GM23338 (cell line): ENCODE data around the gene MED13. TPM values are rescaled to one million over a fixed set of nuclear protein-coding genes. Genes with fewer than 3 reads are reported as not detected.

ENCODE experiments used
- ATAC-seq: fragments of 200-7000 bp; cut with Tn5 transposase; 3 replicates; pipeline ENCODE4 v1.9.1; 2020
- DNase-seq: peaks from one replicate; pipeline ENCODE4 v3.0.0-alpha.2; 2015; ENCODE audit warnings: low spot score
- H2AFZ ChIP-seq: fragments of 200-600 bp; sonication (generic); 2 replicates; pipeline ENCODE4 v1.8.0; 2016; ENCODE audit warnings: antibody characterized with exemption, mild to moderate bottlenecking, moderate library complexity
- H3F3A ChIP-seq: fragments of 200-600 bp; sonication (generic); replicated peaks from 2 replicates; pipeline ENCODE4 v1.8.0; 2017; ENCODE audit warnings: antibody characterized with exemption, mixed run types, low read depth
- H3K27ac ChIP-seq: fragments of 200-600 bp; sonication (generic); 2 replicates; pipeline ENCODE4 v1.6.1; 2016; ENCODE audit warnings: low read depth
- H3K27me3 ChIP-seq: fragments of 200-600 bp; sonication (generic); 2 replicates; pipeline ENCODE4 v1.8.0; 2016; ENCODE audit warnings: mild to moderate bottlenecking, mixed run types, moderate library complexity; ENCODE audit not compliant: insufficient read depth
- H3K36me3 ChIP-seq: fragments of 200-600 bp; sonication (generic); 2 replicates; pipeline ENCODE4 v1.8.0; 2016; ENCODE audit warnings: mild to moderate bottlenecking; ENCODE audit not compliant: insufficient read depth
- H3K4me1 ChIP-seq: fragments of 200-600 bp; sonication (generic); 2 replicates; pipeline ENCODE4 v1.8.0; 2016; ENCODE audit warnings: mild to moderate bottlenecking, moderate library complexity; ENCODE audit not compliant: insufficient read depth
- H3K4me2 ChIP-seq: fragments of 200-600 bp; sonication (generic); 2 replicates; pipeline ENCODE4 v1.7.1; 2017; ENCODE audit warnings: mixed run types
- H3K4me3 ChIP-seq: fragments of 200-600 bp; sonication (generic); 2 replicates; pipeline ENCODE4 v1.6.1; 2016; ENCODE audit warnings: mixed run types
- H3K79me2 ChIP-seq: fragments of 200-600 bp; sonication (generic); replicated peaks from 2 replicates; pipeline ENCODE4 v1.8.0; 2017; ENCODE audit warnings: mild to moderate bottlenecking; ENCODE audit not compliant: insufficient read depth
- H3K9me2 ChIP-seq: fragments of 200-600 bp; sonication (generic); 2 replicates; pipeline ENCODE4 v1.8.0; 2017; ENCODE audit not compliant: insufficient read depth
- H4K20me1 ChIP-seq: fragments of 200-600 bp; sonication (generic); replicated peaks from 2 replicates; pipeline ENCODE4 v1.8.0; 2017; ENCODE audit warnings: mild to moderate bottlenecking; ENCODE audit not compliant: insufficient read depth
- H3K27ac Mint-ChIP-seq: 2 replicates; pipeline ENCODE4 v1.8.0; 2020; ENCODE audit warnings: inconsistent platforms, mild to moderate bottlenecking, moderate library complexity, mixed read lengths
- H3K27me3 Mint-ChIP-seq: 3 replicates; pipeline ENCODE4 v1.8.0; 2022; ENCODE audit warnings: low read depth, mild to moderate bottlenecking, moderate library complexity, mixed read lengths, inconsistent platforms; ENCODE audit not compliant: insufficient read depth, poor library complexity
- H3K36me3 Mint-ChIP-seq: 3 replicates; pipeline ENCODE4 v1.8.0; 2021; ENCODE audit warnings: low read depth, mild to moderate bottlenecking, inconsistent platforms, moderate library complexity, mixed read lengths
- H3K4me1 Mint-ChIP-seq: 3 replicates; pipeline ENCODE4 v1.8.0; 2020; ENCODE audit warnings: mild to moderate bottlenecking, inconsistent platforms, mixed read lengths
- H3K4me3 Mint-ChIP-seq: 3 replicates; pipeline ENCODE4 v1.8.0; 2021; ENCODE audit warnings: moderate library complexity, mild to moderate bottlenecking, inconsistent platforms, mixed read lengths
- H3K9me3 Mint-ChIP-seq: 3 replicates; pipeline ENCODE4 v1.8.0; 2020; ENCODE audit warnings: moderate library complexity, mild to moderate bottlenecking, inconsistent platforms, mixed read lengths
- CREB1 ChIP-seq: fragments of 250-450 bp; sonication (Bioruptor Pico); IDR thresholded peaks from 2 replicates; pipeline ENCODE4 v1.5.0; 2020; ENCODE audit warnings: low read depth, mild to moderate bottlenecking, moderate library complexity
- CTCF ChIP-seq, 2 experiments: fragments of 200-600 bp in 1 of 2; sonication (generic) in 1 of 2; conservative IDR thresholded peaks; 2 replicates each; pipeline versions ENCODE4 v1.5.1 to v1.6.1; 2016 to 2017; ENCODE audit warnings: antibody characterized with exemption in 2 of 2, low read depth in 2 of 2, mild to moderate bottlenecking in 2 of 2, moderate library complexity in 1 of 2
- ETS1 ChIP-seq: IDR thresholded peaks from 2 replicates; pipeline ENCODE4 v1.6.1; 2016; ENCODE audit warnings: antibody characterized with exemption
- EZH2 ChIP-seq: fragments of 200-600 bp; sonication (generic); IDR thresholded peaks from one replicate; pipeline ENCODE4 v1.8.0; 2017; ENCODE audit warnings: antibody characterized with exemption, mild to moderate bottlenecking, low read depth; ENCODE audit not compliant: unreplicated experiment
- EZH2phosphoT487 ChIP-seq: fragments of 200-600 bp; sonication (generic); IDR thresholded peaks from one replicate; pipeline ENCODE4 v1.8.1; 2018; ENCODE audit warnings: antibody characterized with exemption; ENCODE audit not compliant: unreplicated experiment
- JUNB ChIP-seq: IDR thresholded peaks from one replicate; pipeline ENCODE4 v1.6.1; 2016; ENCODE audit warnings: antibody characterized with exemption; ENCODE audit not compliant: unreplicated experiment
- NANOG ChIP-seq: IDR thresholded peaks from 2 replicates; pipeline ENCODE4 v1.6.1; 2016; ENCODE audit warnings: antibody characterized with exemption, borderline replicate concordance
- POLR2AphosphoS5 ChIP-seq: IDR thresholded peaks from 2 replicates; pipeline ENCODE4 v1.6.1; 2016; ENCODE audit warnings: antibody characterized with exemption, low read depth
- REST ChIP-seq: IDR thresholded peaks from one replicate; pipeline ENCODE4 v1.6.1; 2018; ENCODE audit warnings: antibody characterized with exemption; ENCODE audit not compliant: unreplicated experiment
- STAT1 ChIP-seq: IDR thresholded peaks from one replicate; pipeline ENCODE4 v1.6.1; 2016; ENCODE audit warnings: antibody characterized with exemption; ENCODE audit not compliant: unreplicated experiment
- ZNF114 ChIP-seq: fragments of 250-450 bp; sonication (Bioruptor Pico); IDR thresholded peaks from 2 replicates; pipeline ENCODE4 v1.5.0; 2020; ENCODE audit warnings: mild to moderate bottlenecking, moderate library complexity
- ZNF331 ChIP-seq: fragments of 250-450 bp; sonication (Bioruptor Pico); IDR thresholded peaks from 2 replicates; pipeline ENCODE4 v1.5.0; 2020; ENCODE audit warnings: low read depth, mild to moderate bottlenecking, moderate library complexity
- polyA plus RNA-seq: library from polyadenylated mRNA; unstranded; fragments of >200 nt; fragmentation: Nextera tagmentation; extraction: Ambion mirVana; gene quantifications from 2 replicates; pipeline ENCODE4 v1.2.1, GENCODE V29; 2016
- total RNA-seq: library from RNA; depleted of rRNA; stranded (reverse); fragments of >200 nt; shearing (Covaris generic); gene quantifications from 2 replicates; pipeline ENCODE4 v1.2.3, GENCODE V29; 2014
- TF ChIP-seq, protein P1 (sequence below): fragments of 250-450 bp; sonication (Bioruptor Pico); IDR thresholded peaks from 2 replicates; pipeline ENCODE4 v1.5.0; 2020; ENCODE audit warnings: mild to moderate bottlenecking, moderate library complexity

MED13 gene
- total and polyA plus RNA-seq, 2 experiments from 2014 or later, result 13.0 to 45.8 TPM

DNA sequence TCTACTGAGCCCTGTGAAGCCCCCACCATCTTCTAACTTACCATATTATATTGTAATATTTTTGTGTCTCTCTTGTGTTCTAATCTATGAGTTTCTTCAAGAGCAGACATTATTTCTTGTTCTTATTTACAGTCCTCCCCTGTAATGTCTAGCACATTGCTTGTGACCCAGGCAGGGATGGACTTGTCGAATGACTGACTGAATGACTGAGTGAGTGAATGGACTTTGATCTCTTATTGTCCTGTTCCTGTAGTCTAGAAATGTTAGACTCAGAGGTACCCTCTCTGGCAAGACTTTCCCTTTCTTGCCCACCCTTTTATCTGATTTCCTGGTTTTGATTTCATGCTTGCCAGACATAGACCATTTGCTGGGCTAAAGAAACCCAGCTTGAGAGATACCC is 35.0 kb upstream of the MED13 start:
- no peaks in the 10 kb centered on the region; the same call in 2 of the 3 replicates for H3K36me3 Mint-ChIP-seq
- no peak for DNase-seq

More for the DNA sequence above, 35.0 kb upstream of the MED13 start:
- Mint-ChIP-seq H3K4me1 (peaks cover 3% of the 10 kb centered on the region; the same call in 2 of the 3 replicates), H3K4me3 (no peak overlapping the region), H3K27ac (no peak overlapping the region), H3K9me3 (no peaks in the 10 kb centered on the region; the same call in 2 of the 3 replicates), H3K27me3 (no peaks in the 10 kb centered on the region)
- TF ChIP-seq ETS1, result no peak
- no peak for TF ChIP-seq ZNF331 (CRISPR knock-in tag)
- no peak for TF ChIP-seq CTCF (conservative IDR thresholded peaks at IDR 0.05; ENCODE audit: low read depth in 2 of 2)
- no peak for TF ChIP-seq POLR2AphosphoS5
- no peak for TF ChIP-seq NANOG
- no peak for TF ChIP-seq ZNF114
- TF ChIP-seq REST, result no peak
- no peak for TF ChIP-seq EZH2
- TF ChIP-seq CREB1 (CRISPR knock-in tag), result no peak
- TF ChIP-seq, protein P1, sequence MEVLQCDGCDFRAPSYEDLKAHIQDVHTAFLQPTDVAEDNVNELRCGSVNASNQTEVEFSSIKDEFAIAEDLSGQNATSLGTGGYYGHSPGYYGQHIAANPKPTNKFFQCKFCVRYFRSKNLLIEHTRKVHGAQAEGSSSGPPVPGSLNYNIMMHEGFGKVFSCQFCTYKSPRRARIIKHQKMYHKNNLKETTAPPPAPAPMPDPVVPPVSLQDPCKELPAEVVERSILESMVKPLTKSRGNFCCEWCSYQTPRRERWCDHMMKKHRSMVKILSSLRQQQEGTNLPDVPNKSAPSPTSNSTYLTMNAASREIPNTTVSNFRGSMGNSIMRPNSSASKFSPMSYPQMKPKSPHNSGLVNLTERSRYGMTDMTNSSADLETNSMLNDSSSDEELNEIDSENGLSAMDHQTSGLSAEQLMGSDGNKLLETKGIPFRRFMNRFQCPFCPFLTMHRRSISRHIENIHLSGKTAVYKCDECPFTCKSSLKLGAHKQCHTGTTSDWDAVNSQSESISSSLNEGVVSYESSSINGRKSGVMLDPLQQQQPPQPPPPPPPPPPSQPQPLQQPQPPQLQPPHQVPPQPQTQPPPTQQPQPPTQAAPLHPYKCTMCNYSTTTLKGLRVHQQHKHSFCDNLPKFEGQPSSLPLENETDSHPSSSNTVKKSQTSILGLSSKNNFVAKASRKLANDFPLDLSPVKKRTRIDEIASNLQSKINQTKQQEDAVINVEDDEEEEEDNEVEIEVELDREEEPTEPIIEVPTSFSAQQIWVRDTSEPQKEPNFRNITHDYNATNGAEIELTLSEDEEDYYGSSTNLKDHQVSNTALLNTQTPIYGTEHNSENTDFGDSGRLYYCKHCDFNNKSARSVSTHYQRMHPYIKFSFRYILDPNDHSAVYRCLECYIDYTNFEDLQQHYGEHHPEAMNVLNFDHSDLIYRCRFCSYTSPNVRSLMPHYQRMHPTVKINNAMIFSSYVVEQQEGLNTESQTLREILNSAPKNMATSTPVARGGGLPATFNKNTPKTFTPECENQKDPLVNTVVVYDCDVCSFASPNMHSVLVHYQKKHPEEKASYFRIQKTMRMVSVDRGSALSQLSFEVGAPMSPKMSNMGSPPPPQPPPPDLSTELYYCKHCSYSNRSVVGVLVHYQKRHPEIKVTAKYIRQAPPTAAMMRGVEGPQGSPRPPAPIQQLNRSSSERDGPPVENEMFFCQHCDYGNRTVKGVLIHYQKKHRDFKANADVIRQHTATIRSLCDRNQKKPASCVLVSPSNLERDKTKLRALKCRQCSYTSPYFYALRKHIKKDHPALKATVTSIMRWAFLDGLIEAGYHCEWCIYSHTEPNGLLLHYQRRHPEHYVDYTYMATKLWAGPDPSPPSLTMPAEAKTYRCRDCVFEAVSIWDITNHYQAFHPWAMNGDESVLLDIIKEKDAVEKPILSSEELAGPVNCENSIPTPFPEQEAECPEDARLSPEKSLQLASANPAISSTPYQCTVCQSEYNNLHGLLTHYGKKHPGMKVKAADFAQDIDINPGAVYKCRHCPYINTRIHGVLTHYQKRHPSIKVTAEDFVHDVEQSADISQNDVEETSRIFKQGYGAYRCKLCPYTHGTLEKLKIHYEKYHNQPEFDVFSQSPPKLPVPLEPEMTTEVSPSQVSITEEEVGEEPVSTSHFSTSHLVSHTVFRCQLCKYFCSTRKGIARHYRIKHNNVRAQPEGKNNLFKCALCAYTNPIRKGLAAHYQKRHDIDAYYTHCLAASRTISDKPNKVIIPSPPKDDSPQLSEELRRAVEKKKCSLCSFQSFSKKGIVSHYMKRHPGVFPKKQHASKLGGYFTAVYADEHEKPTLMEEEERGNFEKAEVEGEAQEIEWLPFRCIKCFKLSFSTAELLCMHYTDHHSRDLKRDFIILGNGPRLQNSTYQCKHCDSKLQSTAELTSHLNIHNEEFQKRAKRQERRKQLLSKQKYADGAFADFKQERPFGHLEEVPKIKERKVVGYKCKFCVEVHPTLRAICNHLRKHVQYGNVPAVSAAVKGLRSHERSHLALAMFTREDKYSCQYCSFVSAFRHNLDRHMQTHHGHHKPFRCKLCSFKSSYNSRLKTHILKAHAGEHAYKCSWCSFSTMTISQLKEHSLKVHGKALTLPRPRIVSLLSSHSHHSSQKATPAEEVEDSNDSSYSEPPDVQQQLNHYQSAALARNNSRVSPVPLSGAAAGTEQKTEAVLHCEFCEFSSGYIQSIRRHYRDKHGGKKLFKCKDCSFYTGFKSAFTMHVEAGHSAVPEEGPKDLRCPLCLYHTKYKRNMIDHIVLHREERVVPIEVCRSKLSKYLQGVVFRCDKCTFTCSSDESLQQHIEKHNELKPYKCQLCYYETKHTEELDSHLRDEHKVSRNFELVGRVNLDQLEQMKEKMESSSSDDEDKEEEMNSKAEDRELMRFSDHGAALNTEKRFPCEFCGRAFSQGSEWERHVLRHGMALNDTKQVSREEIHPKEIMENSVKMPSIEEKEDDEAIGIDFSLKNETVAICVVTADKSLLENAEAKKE (CRISPR knock-in tag), result no peak
- TF ChIP-seq EZH2phosphoT487, result no peak
- TF ChIP-seq JUNB, result no peak
- no peak for TF ChIP-seq STAT1
- no peaks in the 10 kb centered on the region for H3K36me3 ChIP-seq
- no peaks in the 10 kb centered on the region for H4K20me1 ChIP-seq
- no peak overlapping the region for H3K27ac ChIP-seq
- H2AFZ ChIP-seq, result no peak overlapping the region
- H3K9me2 ChIP-seq, result no peaks in the 10 kb centered on the region
- no peak overlapping the region for H3K4me2 ChIP-seq
- H3K4me1 ChIP-seq, result no peaks in the 10 kb centered on the region; the same call in 1 of the 2 replicates
- no peaks in the 10 kb centered on the region for H3K27me3 ChIP-seq
- ATAC-seq, result no peak
- H3F3A ChIP-seq, result no peaks in the 10 kb centered on the region
- H3K4me3 ChIP-seq, result no peak overlapping the region
- no peaks in the 10 kb centered on the region for H3K79me2 ChIP-seq
